Endothelial cell of hepatic sinusoid (primary cell): ENCODE measurements around the gene GPR82.
"Not testable (repeated sequence)": the region's sequence is repeated elsewhere in the genome, so short reads cannot be mapped to it uniquely, and the experiment has no call there.

ENCODE experiments used
- in situ Hi-C: cut with HindIII; loops from 2 replicates; pipeline ENCODE4 v1.10.0; 2017; ENCODE audit warnings: low sequenced_read_pairs

Gene GPR82

DNA sequence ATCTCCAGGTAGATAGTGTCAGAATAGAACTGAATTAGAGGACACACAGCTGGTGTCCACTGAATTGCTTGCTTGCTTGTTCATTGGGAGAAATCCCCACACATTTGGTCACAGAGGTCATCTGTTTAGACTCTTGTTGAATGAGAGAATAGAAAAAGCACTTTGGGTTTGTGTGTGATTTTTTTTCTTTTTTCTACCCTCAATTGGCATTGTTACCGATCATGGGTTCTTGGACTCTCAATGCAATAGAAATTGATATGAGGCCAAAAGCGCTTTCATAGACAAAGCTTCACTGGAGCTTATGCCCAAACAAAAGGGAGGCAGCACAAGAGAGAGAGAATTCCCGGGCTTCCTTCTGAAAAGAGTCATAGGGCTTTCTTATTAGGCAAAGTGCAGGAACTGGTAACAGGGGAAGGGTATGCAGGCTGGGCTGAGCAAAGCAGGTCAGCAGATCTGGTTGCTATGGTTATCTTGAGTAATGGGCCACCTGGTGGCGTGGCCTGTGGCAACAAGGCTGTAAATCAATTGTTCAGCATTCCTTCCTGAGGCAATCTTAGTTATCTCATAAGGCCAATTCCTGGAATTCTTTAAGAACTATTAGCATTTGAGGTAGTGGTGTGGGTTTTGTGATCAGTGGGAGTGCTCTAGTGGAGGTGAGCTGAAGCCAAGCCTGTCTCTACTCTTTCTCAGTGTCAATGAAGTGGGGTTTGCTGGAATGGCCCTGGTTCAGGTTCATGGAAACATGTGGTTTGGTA is 5.3 kb upstream of the GPR82 start:
- in situ Hi-C loops, result no loop called here

DNA sequence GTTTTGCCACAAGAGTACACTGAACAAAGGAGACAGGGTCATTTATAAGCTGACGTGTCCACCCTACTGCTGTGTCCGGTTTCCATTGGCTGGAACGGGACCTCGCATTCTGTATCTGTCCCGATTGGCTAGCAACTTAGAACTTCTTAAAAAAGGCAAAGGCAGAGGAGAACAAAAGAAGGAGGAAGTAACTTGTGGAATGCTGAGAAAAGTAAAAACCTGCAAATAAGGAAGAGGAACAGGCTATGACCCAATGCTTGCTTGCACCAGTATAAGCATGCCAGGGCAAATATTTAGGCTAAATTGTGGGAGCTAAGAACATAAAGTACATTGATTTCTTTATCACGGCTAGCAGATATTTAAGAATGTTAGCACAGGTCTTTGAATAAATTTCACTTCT is 4.4 kb upstream of the GPR82 start:
- in situ Hi-C loops, result not testable (repeated sequence)

DNA sequence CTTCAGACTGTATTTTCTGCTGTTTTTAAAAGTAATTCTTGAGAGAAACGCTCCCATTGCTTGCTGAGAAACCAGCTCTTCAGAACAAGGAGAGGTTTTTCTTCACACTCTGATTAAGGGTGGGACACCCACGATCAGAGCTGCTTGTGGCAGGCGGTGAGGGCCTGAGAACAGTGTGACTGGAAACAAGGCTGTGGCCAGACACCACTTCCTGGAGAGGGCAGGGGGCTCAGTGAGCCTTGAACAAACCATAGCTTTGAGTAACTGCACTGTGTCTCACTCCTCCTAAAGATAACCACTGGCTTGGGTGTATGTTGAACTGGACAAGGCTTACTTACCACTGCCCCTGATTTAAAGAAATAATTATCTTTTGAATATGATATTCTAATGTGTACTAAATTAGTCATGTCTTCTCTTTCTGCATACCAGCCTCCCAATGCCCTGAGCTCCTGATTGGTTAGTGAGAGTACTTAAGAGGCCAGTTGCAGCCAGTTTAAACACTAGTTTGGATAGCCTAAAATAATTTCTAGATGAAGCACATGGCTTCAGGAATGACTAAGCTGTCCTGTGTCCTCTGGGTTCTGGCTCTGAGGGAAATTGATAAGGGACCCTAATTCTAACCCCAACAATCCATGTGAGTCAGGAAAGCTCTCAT is 3.7 kb upstream of the GPR82 start:
- in situ Hi-C loops, result no loop called here

DNA sequence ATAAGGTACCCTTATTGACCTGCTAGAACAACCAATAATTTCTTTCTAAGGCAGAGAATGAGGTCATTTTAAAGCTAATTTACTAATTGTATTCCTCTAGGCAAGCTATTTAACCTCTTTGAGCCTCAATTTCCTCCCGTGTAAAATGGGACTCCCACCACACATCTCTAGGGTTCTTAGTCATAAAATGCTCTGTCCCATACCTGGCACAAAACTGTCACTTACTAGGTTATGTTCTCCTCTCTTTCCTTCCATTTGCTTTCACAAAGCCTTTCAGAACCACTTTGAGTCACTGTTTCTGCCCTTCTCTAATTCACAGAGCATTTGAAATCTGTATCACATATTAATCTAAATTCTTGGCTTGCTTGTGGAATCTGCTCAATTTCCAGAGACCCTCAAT is 2.4 kb upstream of the GPR82 start:
- in situ Hi-C loops, result no loop called here

DNA sequence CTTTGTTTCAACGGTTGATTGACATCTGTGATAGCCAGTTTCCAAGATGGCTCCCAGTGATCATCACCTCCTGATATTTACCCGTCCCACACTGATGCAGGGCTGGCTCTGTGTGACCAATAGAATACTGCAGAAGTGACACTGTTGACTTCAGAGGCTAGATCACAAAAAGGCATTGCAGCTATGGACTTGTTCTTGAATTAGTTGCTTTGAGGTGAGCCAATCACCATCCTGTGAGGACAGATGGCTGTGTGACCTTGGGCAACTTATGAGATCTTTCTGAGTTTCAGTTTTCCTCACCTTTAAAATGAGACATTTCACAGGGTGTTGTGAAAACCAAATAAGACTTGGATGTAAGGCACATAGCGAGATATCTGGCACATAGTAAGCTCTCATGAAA is 1.8 kb upstream of the GPR82 start:
- in situ Hi-C loops, result no loop called here

DNA sequence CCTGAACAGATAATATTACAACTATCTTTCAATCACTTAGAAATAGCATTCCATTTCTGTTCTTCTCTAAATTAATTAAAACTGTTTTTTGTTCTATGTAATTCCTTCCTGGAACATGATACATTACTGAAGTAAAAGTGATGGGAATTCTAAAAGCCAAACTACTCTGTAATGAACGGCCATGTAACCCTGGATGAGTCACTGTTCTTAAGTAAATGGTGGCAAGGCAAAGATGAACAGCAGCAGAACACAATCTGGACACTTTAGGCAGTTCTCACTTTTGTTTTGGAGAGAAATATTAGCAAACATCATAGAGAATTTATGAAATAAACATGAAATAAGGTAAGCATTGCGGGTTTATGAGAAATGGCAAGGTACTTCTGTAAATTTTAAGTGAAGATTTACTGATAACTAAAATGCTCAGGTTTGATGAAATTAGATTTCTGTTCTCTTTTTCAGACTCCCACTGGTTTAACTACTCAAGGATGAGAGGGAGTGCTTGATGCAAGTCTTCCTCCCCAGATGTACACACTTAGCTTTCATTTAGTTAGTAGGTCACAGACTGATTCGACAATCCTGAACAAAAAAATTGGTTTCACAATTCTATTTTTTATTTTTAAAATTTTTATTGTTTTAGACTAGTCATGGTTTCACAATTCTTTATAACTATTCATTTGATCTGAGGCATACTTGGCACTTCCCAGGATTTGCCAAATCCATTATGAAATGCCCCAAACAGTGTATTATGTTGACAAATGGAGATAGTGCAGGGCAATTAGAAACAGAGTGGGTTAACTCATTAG is 964 bp upstream of the GPR82 start:
- in situ Hi-C loops, result no loop called here

DNA sequence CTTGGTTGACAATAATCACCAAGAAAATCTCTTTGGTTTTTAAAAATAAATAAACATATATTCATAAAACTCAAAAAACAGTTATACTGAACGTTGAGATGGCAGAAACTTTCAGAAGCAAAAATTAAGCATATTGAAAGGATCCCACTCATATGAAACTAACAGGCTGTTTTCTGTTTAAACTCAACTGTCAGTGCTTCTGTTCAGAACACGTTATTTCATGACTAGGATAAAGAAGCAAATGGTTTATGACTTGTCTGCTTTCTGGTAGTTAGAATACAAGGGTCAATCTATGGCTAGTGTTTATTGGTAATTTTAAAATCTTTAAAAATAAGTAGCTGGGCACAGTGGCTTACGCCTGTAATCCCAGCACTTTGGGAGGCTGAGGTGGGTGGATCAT is 4.1 kb downstream of the GPR82 start:
- in situ Hi-C loops, result no loop called here

DNA sequence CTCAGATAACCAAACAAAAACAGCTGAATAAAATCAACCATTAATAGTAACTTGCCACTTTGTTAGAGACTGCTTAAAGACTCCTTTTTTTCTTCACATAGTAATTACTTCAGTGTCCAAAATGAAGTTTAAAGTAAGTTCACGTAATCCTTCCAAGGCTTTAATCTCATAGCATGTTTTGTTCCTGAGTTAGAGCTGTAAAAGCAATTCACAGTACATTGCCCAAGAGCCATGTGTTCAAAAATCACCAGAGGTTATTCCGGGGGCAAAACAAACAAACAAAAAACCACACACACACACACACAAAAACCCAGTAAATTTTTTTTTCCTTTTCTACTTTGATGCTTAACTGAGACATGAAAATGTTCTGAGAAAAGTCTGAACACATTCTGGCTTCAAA is 6.1 kb downstream of the GPR82 start:
- in situ Hi-C loops, result no loop called here

DNA sequence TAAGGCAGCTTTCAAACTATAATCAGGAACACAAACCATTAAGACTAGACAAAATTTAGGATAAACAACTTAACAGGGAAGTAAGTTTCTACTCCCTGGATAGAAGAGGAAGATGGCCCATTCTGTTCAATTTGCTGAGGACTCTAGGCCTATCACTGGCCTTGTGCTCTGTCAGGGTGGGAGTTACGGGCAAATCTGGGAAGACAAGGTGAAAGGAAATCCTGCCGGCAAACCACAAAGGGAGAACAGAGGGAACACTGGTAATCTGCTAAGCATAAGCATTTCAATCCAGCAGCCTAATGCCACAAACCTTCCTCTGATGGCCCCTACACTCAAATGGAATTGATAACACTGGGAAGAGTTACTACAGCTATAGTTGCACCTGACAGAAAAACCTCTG is 8.3 kb downstream of the GPR82 start:
- in situ Hi-C loops, result no loop called here

DNA sequence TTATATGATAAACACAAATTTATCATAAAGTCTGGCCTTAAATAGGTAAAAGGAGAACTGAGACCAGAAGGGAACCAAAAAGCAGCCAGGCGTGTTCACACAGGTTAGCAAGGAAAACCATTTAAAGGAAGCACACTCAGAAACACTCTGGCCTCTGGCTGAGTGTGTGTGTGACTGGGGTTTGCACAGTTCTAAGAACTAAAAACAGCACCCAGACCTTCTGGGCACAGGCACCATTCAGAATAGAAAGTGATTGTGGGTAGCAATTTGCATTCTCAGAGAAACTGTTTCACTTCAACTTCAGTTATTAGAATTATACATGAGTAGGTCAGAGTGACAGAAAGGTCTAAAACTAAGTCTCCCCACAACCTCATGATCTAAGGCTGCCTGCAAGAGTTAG is 10.0 kb downstream of the GPR82 start:
- in situ Hi-C loops, result no loop called here

DNA sequence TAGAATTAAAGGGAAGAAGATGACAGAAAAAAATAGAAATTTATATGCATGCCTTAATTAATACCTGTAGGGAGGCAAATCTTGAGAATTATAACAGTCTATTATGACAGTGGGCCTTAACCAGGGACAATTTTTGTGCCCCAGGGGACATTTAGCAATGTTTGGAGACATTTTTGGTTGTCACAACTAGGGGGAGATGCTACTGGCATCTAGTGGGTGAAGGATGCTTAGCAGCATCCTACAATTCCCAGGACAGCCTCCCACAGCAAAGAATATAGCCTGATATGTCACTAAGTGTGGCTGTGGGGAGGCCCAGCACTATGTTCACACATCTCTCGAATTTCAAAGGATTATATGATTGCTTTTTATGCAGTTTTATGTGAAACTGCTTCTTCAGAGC is 10.5 kb downstream of the GPR82 start:
- in situ Hi-C loops, result no loop called here

DNA sequence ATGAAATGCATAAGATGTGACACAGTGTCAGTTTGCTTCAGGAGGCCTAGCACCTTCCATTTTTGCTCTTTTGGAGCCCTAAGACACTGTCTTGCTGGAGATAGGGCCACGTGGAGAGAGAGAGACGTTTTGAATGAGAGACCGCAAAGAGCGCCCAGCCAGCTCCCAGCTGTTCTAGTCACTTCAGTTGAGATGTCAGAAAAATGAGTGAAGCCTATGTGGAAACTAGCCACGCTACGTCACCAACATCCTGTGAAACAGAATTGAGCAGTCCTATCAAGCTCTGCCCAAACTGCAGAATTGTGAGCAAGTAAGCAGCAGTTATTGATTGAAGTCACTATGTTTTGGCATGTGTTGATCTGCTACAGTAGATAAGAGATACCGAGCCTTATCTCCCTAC is 13.1 kb downstream of the GPR82 start:
- in situ Hi-C loops, result no loop called here

DNA sequence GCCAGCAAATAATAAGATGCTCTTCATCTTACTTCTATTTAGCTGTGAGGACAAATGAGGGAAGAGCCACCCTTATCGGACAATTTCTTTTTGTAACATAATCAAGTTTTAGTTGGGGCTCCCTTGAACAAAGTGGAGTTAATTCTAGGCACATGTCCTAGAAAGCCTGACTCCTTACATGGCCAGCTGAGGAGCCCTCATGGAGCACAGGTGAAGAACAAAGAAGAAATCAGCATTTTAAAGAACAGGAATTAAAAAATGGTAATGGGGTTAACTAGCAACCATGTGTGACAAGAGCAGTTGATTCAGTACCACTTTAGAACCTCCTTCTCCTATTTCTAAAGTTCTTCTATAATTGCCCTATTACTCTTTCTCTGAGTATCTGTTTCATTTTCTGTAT is 15.9 kb downstream of the GPR82 start:
- in situ Hi-C loops, result no loop called here

DNA sequence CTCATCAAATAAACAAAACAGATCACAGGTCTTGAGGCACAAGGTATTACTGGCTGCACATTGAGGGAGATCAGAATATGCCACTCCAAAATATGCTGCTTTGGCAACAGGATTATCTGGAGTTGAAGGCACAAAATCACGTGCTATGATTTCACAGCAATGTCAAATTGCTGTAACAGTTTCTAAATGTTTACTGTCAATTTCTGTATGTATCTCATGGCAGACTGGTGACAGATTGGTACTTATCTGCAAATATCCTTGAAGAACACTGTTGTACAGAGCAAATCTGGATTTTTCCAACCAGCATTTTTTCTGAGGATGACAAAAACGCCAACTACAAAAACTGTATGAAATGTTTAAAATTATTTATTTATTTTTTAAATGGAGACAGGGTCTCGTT is 26.7 kb downstream of the GPR82 start:
- in situ Hi-C loops, result no loop called here

DNA sequence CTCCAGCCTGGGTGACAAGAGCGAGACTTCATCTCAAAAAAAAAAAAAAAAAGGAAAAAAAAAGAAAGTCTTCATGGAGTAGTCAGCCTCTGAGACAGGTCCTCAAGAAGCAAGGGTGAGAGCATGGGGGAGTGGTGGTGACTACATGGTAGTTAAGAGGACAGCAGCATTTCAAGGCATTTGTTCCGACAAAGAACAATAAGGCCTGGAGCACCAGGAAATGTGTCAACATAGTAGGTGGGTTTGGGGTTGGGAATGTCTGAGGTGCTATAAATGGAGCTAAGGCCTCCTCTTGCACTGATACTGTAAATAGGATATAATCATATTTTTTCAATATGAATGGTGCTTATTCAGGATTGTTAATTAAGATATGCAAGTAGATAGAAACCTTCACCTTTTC is 34.4 kb downstream of the GPR82 start:
- in situ Hi-C loops, result no loop called here

DNA sequence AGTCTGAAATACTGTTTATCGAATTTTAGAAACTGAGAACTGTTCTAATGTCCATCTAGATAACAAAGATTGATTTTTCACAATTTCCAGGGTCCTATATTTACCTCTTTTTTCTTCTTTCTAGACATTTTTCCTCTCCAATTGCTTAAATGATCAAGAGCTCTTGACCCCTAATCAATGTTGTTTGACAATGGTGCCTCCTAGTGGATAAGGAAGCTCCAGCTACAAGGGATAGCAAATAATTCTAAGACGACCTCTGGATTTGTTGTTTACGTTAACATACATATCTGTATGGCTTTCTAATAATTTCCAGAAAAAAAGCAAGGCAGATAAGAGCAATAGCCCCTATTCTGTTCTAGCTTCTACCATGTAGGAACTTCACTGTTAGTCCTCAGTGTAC is 35.8 kb downstream of the GPR82 start:
- in situ Hi-C loops, result no loop called here

DNA sequence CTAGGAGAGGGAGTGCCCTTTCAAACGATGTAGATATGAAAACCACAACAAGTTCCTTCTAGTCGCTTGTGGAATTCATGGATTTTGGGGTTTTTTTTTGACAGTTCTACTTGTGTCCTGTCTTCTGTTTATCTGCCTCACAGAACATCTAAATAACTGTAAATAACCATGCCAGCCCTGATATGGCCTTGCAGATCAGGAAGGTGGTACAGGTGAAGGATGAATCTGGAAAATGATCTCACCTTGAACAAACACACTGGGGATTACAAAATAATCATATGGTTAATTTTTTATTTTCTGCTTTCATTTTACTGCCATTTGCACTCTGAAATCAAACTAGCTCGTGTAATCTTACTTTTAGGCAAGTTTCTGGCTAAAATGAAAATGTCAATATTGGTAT is 37.2 kb downstream of the GPR82 start:
- in situ Hi-C loops, result no loop called here

DNA sequence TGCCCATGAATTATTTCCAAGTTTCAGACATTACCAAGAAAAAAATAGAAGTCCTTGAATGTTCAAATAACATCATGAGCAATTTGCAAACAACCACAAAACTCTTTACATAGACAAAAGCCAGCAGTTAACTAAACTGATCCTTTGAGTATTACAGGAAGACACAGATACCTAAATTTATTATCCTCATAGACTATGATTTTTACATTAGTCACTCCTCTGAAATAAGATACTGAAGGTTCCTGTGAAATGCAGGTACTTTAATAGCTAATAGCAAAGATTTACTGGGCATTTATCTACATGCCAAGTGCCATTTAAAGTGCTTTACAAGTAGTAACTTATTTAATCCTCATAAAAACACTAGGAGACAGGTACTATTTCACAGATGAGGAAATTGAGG is 37.7 kb downstream of the GPR82 start:
- in situ Hi-C loops, result no loop called here

DNA sequence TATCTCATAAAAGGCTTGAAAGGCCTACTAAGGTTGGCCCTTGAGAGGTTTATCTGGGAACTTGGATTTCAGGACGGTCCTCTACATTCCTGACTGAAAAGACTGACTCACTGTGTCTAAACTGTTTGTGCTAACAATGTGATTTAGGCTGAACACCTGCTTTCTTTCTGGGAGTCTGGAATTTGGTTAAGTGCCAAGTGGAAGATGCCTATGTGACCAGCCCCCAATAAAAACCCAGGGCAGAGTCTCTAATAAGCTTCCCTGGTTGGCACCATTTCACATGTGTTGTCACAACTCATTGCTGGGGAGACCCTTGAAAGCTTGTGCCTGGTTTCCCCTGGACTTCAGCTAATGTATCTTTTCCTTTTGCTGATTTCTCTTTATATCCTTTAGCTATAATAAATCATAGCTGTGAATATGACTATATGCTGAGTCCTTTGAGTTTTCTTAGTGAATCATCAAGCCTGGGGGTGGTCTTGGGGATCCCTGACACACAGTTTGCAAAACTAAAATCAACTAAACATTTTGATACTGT is 55.1 kb downstream of the GPR82 start:
- in situ Hi-C loops, result no loop called here
